Measurements from ENCODE around the gene PTGER3. TPM values are rescaled to one million over a fixed set of nuclear protein-coding genes. Genes with fewer than 3 reads are reported as not detected.

The PTGER3 gene
- total RNA-seq, 1 experiment from 2014 or later = not detected

DNA sequence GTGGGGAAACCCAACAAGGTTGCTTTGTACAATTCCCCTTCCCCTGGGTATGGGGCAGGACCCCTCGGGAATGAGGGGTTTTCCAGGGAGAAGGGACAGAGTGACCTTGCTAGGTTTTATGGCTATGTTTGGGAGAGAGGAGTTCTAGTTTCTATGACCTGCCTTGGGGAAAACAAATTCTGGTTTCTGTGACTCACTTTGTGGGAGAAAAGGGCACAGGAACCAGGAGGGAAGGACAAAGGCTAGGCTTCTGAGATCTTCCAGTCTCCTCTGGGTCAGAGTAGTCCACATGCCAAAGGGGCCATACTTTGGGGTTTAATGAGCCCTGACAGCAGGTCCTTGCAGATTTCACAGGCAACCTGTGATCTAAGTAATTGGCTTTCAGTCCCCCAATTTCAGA lies 5.5 kb upstream of the PTGER3 start:
- peak; percentile 19 for DNase-seq (ENCODE audit: low read depth)

DNA sequence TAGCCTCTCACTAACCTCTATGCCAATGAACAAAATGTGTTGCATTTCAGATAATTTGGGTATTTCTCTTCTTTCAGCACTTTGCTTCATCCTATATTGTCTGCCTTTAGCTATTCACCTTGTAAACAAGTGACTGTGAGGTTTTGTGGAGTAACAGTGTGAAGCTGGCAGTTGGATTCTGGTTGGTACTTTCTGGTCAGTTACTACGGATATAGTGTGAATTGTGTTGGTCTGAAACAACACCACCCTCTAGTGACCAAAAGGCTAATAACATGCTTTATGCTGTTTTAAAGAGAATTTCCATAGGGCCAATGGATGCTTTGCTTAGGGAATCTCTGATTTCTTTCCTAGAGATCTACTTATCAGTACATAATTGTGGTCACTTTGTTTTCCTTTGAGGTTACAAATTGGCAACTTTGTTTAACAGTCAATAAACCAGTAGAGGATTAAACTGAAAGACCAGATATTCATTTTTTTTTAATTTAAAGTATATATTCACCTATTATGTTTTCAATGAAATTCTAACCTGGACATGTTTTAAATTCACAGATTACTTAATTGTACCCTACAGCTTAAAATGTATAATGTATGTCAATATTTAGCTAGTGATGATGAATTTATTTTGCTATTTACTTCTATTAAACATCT lies 2.5 kb upstream of the PTGER3 start:
- peak; percentile 60 for DNase-seq (ENCODE audit: low read depth)

- no peak for DNase-seq (ENCODE audit: low read depth)
These were observed 553 bp downstream of the PTGER3 start for GRCh38 chr1:71046891-71047634.

- DNase-seq (ENCODE audit: low read depth) = no peak
These were observed 2.1 kb downstream of the PTGER3 start for GRCh38 chr1:71045463-71046028.

DNA sequence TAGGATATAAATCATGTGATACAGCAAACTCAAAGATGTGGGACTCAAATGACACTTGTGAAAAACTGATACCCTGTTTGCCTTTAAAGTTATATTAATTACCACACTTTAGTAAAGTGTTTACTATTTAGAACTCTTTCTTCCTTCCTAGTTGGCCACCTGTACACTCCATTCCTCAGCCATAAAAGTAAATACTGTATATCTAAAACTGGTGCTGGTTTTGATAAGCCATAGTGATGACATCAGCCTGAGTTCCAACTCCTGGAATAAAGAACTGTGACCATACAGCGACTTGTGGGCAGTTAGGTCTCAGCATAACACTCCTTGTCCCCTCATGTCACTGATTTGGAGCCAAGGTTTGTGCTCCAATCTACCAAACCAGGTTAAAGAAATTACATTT lies 2.8 kb downstream of the PTGER3 start:
- DNase-seq (ENCODE audit: low read depth) = no peak

- DNase-seq (ENCODE audit: low read depth) = no peak
These were observed 4.6 kb downstream of the PTGER3 start for GRCh38 chr1:71043065-71043464.

- DNase-seq (ENCODE audit: low read depth) = no peak
These were observed 5.8 kb downstream of the PTGER3 start for GRCh38 chr1:71041806-71042205.

- no peak for DNase-seq (ENCODE audit: low read depth)
These were observed 7.9 kb downstream of the PTGER3 start for GRCh38 chr1:71039661-71040262.

DNA sequence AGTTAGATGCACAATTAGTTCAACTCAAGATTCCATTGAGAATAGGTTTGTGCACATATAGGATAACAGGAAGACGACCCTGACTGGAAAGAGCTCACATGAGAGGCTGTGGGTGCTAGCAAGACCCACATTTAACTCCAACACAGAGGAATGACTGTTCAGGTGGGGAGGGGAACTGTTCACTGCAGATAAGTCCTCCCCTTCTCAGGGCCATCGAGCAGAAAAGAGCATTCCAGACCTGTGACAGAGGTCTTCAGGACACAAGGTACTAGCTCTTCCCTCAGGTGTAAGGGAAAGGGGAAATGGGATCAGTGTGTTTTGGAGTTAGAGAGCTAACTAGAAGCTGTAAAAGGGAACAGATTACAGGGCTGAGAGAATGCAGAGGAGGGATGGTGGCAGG lies 8.7 kb downstream of the PTGER3 start:
- DNase-seq (ENCODE audit: low read depth) = no peak

DNA sequence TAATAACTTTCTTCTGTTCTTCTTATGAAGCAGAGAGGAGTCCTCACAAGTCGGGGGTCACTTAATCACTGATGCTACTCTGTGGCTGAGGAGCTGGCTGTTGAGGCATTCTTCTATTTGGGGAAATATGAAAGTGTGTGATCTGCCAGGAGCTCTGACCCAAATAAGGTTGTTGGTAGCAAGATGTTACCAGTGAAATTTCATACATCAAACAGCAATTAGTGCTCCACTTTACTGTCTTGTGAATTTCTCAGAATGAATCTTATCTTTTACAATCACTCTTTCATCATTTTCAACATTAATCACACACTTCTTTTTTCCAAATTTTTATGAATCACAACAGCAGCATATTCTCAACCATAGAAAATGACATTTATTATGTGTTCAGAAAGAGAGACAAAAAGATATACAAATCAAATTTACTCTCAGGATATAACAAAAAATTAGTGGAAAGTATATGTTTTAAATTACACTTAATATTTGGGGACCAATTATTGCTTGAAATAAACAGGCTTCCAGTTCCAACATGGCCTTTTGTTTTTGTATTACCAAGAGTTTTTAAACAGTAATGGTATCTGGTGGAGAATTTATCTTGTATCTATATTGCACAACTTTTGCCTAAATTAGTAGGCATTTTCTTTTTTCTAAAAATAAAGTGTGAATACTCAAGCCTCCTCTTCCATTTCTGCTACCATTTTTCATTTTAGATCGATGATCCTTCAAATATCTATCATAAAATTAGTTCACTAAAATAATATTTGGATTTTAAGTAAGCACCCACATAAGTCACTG lies 9.6 kb downstream of the PTGER3 start:
- no peak for DNase-seq (ENCODE audit: low read depth)

DNA sequence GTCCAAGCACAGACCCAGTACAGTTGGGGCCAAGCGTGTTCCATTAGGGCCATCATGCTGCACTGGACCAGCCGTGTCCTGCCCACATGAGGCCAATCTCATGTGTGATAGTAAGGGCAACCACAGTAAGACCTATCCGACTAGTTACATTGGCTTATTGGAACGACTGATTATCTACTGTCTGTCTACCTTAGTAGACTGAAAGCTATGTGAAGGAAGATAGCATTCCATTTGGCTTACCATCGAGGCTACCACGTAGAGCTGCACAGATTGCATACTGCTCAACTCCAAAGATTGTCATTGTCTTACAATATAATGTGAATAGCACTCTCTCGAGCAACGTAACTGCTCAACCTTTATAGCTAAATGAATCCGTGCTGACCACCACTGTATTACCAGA lies 10.6 kb downstream of the PTGER3 start:
- DNase-seq (ENCODE audit: low read depth) = no peak

- DNase-seq (ENCODE audit: low read depth) = no peak
These were observed 14.5 kb downstream of the PTGER3 start for GRCh38 chr1:71033136-71033535.

DNA sequence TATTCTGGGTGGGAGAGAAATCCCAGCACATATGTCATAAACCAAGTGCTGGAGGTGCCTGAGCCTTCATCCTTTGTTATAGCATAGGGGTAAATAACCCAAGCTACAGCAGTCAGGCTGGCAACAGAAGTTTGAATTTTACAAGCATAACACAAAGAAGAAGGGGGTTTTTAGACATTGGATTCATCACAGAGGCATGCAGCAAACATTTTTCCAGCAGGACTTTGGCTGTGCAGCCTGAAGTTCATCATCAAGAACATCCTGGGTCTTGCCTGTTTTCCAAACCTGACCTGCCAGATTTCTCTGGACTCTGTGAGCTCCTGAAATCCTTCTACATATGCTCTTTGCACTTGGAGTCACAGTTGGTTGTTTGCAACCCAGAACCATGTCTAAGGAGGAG lies 16.2 kb downstream of the PTGER3 start:
- DNase-seq (ENCODE audit: low read depth) = no peak

DNA sequence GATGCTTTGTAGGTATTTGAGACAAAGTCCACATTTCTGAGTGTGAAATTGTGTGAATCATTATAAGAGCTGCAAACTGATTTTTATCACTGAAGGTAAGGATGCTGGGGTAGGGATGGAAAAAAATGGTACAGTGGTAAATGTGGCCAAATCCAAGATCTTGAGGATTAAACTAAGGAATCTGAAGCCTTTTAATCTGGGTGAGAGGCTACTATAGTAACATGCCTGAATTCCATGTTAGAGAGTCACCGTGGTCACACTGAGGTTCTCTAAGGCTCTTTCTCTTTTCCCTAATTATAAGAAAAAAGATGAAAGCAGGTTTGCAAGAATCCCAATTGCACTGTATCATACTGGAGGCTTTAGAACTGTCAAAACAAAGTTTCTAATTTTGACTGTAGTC lies 17.6 kb downstream of the PTGER3 start:
- no peak for DNase-seq (ENCODE audit: low read depth)

GRCh38 chr1:71028981-71029380 lies 18.6 kb downstream of the PTGER3 start:
- no peak for DNase-seq (ENCODE audit: low read depth)

- no peak for DNase-seq (ENCODE audit: low read depth)
These were observed 19.6 kb downstream of the PTGER3 start for GRCh38 chr1:71027991-71028390.

GRCh38 chr1:71026093-71026492 lies 21.5 kb downstream of the PTGER3 start:
- no peak for DNase-seq (ENCODE audit: low read depth)

GRCh38 chr1:71023515-71023914 lies 24.1 kb downstream of the PTGER3 start:
- DNase-seq (ENCODE audit: low read depth) = no peak

DNA sequence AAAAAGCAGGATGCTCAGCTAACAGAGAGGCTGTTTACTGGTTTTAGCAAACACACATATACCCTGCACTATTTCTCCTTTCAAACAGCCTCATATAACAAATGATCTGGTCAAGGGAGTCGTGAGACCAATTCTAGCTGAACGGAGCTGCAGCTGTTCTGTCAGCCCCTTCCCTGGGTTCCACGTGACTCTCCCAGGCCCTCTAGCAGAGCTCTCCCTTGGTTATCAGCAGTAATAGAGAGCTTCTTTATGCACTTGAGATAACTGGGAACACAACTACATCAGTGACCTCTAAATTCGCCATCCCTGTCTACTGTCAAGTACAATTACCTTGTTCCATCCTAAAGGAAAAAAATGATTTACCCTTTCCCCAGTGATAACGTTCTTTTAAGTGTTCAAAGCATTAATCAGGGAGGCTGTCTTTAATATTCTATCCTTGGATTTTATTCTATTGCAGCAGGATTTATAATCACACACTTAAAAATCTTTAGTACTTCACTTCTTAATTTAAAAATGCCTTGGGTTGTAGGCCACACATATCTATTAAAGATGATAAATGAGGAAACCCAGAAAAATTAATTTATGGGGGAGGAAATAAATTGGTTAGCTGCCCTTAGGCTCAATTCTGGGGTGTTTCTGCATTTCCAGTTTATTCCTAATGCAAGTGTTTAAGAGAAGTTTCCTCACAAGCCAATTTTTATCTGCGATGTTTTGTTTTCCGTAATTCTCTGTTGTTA lies 28.2 kb downstream of the PTGER3 start:
- no peak for DNase-seq (ENCODE audit: low read depth)

DNA sequence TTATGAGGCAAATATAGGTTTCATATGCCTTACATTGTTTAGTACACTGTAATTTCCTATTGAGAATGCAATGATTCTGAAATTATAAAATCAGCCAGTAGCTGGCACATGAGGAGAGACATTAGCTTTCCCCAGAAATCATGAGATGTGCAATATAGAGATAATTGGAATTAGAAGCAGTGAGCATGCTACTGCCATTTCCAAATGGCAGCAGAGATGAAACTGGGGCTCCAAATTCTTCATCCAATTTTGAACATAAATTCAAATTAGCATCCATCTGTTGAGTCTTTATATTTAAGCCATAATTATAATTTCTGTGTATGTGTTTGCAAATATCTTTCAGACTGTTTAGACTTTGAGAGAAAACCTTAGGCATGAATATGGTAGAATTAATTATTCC lies 28.8 kb downstream of the PTGER3 start:
- no peak for DNase-seq (ENCODE audit: low read depth)

DNA sequence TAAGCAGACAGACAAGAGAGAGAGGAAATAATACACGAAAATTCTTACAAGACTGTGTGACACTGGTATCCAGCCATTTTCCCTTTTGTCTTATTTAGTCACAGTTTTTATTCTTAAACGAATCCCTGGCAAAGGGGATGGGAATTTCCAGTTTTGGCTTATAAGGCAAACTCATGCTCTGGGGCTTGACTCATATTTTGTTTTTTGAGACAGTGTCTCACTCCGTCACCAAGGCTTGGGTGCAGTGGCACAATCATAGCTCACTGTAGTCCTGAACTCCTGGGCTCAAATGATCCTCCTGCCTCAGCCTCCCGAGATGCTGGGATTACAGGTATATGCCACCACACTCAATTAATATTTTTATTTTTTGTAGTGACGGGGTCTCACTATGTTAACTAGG lies 31.9 kb downstream of the PTGER3 start:
- DNase-seq (ENCODE audit: low read depth) = no peak
